Transverse colon (tissue), 4 donors: ENCODE results near the gene SSBP4. TPM values are rescaled to one million over a fixed set of nuclear protein-coding genes. Genes with fewer than 3 reads are reported as not detected.

Source experiments
- DNase-seq: peaks from one replicate; pipeline ENCODE4 v3.0.0-alpha.2; 2019
- H3K27ac ChIP-seq, 4 donors: fragments of 200-600 bp; sonication (generic); 2 replicates each; pipeline ENCODE4 v1.5.1; 2016 to 2018; ENCODE audit warnings: inconsistent platforms in 4 of 4
- H3K27me3 ChIP-seq: fragments of 200-600 bp; sonication (generic); 2 replicates; pipeline ENCODE4 v1.5.1; 2017; ENCODE audit warnings: inconsistent platforms
- H3K36me3 ChIP-seq, 4 donors: fragments of 200-600 bp; sonication (generic); 2 replicates each; pipeline ENCODE4 v1.5.1; 2017 to 2019; ENCODE audit warnings: inconsistent platforms in 4 of 4
- H3K4me1 ChIP-seq, 4 donors: fragments of 200-600 bp; sonication (generic); 2 replicates each; pipeline ENCODE4 v1.5.1; 2017 to 2020; ENCODE audit warnings: inconsistent platforms in 4 of 4
- H3K4me3 ChIP-seq, 4 donors: fragments of 200-600 bp; sonication (generic); 1 replicate in 1 of 4; 2 replicates in 3 of 4; pipeline versions ENCODE4 v1.5.1 to v1.6.1; 2017 to 2019; ENCODE audit warnings: inconsistent platforms in 4 of 4
- H3K9me3 ChIP-seq, 2 donors: fragments of 200-600 bp; sonication (generic); 2 replicates each; pipeline ENCODE4 v1.5.1; 2017 to 2019; ENCODE audit warnings: inconsistent platforms in 2 of 2
- EP300 ChIP-seq: sonication (generic); formaldehyde crosslinking; IDR thresholded peaks from one replicate; pipeline ENCODE4 v1.6.1; 2017; ENCODE audit warnings: antibody characterized with exemption, low read depth
- POLR2A ChIP-seq: fragments of 450-650 bp; IDR thresholded peaks from one replicate; pipeline ENCODE4 v1.6.1; 2016; ENCODE audit warnings: antibody characterized with exemption, mild to moderate bottlenecking, moderate library complexity
- POLR2AphosphoS5 ChIP-seq, 3 donors: sonication (generic); formaldehyde crosslinking; IDR thresholded peaks; one replicate each; pipeline ENCODE4 v1.6.1; 2016; ENCODE audit warnings: antibody characterized with exemption in 3 of 3
- WGBS, 2 donors: methylation state at CpG; one replicate each; pipeline ENCODE4 v1.1.5; 2018; ENCODE audit warnings: low coverage in 1 of 2; 5-methylcytosine and 5-hydroxymethylcytosine counted together
- in situ Hi-C, 4 donors: fragments of 200-750 bp; cut with MboI; loops; one replicate each; pipeline versions ENCODE4 v1.15.0 to v1.15.1; 2017; ENCODE audit warnings: low sequenced_read_pairs in 3 of 4, low pct_ligation_motif_present in 1 of 4, low pct_unique_long_range_greater_than_20kb in 1 of 4
- intact Hi-C: fragments of 100-400 bp; cut with DNase I; formaldehyde crosslinking; loops from one replicate; pipeline ENCODE4 v1.15.1; 2023; ENCODE audit warnings: low total_unique reads
- total RNA-seq, 4 donors: library from RNA; depleted of rRNA; stranded (reverse); fragments of >200 nt; gene quantifications; one replicate each; pipeline ENCODE4 v1.1.0, GENCODE V29; 2016
- TF ChIP-seq, protein P1 (sequence below), 5 experiments: fragments of 200-600 bp in 3 of 5; fragments of 450-650 bp in 2 of 5; sonication (generic) in 3 of 5; IDR thresholded peaks; 1 replicate in 2 of 5; 2 replicates in 3 of 5; pipeline ENCODE4 v1.5.1; 2016 to 2017; ENCODE audit warnings: antibody characterized with exemption in 5 of 5, inconsistent platforms in 3 of 5, mild to moderate bottlenecking in 2 of 5, moderate library complexity in 1 of 5

The SSBP4 gene
- total RNA-seq, 4 donors from 2014 or later = 9.4 to 40.4 (median 32.2) TPM

GRCh38 chr19:18449552-18449951 is 30.4 kb downstream of the SSBP4 start:
- H3K4me3 ChIP-seq = no peak overlapping the region
- H3K9me3 ChIP-seq = no peaks in the 10 kb centered on the region
- peaks cover 5 to 14% (median 10%) of the 10 kb centered on the region in 4 donors for H3K4me1 ChIP-seq
- no peak for TF ChIP-seq POLR2AphosphoS5 (IDR thresholded peaks at IDR 0.05)
- TF ChIP-seq EP300 = no peak
- TF ChIP-seq, protein P1, sequence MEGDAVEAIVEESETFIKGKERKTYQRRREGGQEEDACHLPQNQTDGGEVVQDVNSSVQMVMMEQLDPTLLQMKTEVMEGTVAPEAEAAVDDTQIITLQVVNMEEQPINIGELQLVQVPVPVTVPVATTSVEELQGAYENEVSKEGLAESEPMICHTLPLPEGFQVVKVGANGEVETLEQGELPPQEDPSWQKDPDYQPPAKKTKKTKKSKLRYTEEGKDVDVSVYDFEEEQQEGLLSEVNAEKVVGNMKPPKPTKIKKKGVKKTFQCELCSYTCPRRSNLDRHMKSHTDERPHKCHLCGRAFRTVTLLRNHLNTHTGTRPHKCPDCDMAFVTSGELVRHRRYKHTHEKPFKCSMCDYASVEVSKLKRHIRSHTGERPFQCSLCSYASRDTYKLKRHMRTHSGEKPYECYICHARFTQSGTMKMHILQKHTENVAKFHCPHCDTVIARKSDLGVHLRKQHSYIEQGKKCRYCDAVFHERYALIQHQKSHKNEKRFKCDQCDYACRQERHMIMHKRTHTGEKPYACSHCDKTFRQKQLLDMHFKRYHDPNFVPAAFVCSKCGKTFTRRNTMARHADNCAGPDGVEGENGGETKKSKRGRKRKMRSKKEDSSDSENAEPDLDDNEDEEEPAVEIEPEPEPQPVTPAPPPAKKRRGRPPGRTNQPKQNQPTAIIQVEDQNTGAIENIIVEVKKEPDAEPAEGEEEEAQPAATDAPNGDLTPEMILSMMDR (IDR thresholded peaks at IDR 0.05) = no peak
- TF ChIP-seq POLR2A = no peak
- H3K36me3 ChIP-seq = peaks cover 0 to 44% (median 13%) of the 10 kb centered on the region in 4 donors
- intact Hi-C loops = loop anchor here (5.0 to 10.0 kb wide), 3 partner anchors 118 to 873 kb away; partner anchors contain the start of genes MAU2 and SUGP1
- DNase-seq = no peak
- no peaks in the 10 kb centered on the region for H3K27me3 ChIP-seq
- H3K27ac ChIP-seq = no peak overlapping the region
- 98% methylated on average over 14 of the region's 14 CpGs; no CpG with 5 or more reads in 1 of the 2 donors for WGBS, 2 donors
- in situ Hi-C loops = loop anchor here in 1 of 4 donors (10.0 kb wide), 1 partner anchor 405 kb away; no protein-coding TSS in a partner anchor

GRCh38 chr19:18450021-18450930 is 31.1 kb downstream of the SSBP4 start:
- H3K4me3 ChIP-seq = no peak overlapping the region
- peaks cover 0 to 38% (median 10%) of the 10 kb centered on the region in 4 donors for H3K36me3 ChIP-seq
- WGBS, 2 donors = 81% methylated on average over 33 of the region's 33 CpGs; no CpG with 5 or more reads in 1 of the 2 donors
- in situ Hi-C loops = loop anchor here (25.0 kb wide), 3 partner anchors 137 to 412 kb away; partner anchors contain the start of genes REX1BD (in 2 of the 4) and UPF1 (in 2 of the 4)
- peaks cover 5 to 11% (median 8%) of the 10 kb centered on the region in 4 donors for H3K4me1 ChIP-seq
- intact Hi-C loops = no loop called here
- no peak for DNase-seq
- no peak overlapping the region for H3K27ac ChIP-seq
- TF ChIP-seq POLR2AphosphoS5 (IDR thresholded peaks at IDR 0.05) (no peak), EP300 (no peak), POLR2A (no peak)
- TF ChIP-seq, protein P1 (IDR thresholded peaks at IDR 0.05) = no peak
- H3K9me3 ChIP-seq = no peaks in the 10 kb centered on the region
- H3K27me3 ChIP-seq = no peaks in the 10 kb centered on the region

- 47% methylated on average over 25 of the region's 26 CpGs; no CpG with 5 or more reads in 1 of the 2 donors for WGBS, 2 donors
- DNase-seq = peak; percentile 90
- Histone ChIP-seq H3K27ac (no peak overlapping the region), H3K9me3 (no peaks in the 10 kb centered on the region), H3K4me3 (no peak overlapping the region), H3K27me3 (no peaks in the 10 kb centered on the region), H3K4me1 (peaks cover 0 to 6% (median 5%) of the 10 kb centered on the region in 4 donors), H3K36me3 (peaks cover 0 to 29% (median 8%) of the 10 kb centered on the region in 4 donors)
- intact Hi-C loops (no loop called here), in situ Hi-C loops (loop anchor here (25.0 kb wide), 3 partner anchors 136 to 411 kb away; partner anchors contain the start of genes REX1BD (in 2 of the 4) and UPF1 (in 2 of the 4))
- TF ChIP-seq, protein P1 (IDR thresholded peaks at IDR 0.05) = peak; percentile 94 to 99 (median 98)
- TF ChIP-seq POLR2A (no peak), POLR2AphosphoS5 (IDR thresholded peaks at IDR 0.05) (peak in 2 of 3 donors; percentile 43 to 51), EP300 (no peak)
These were observed 32.0 kb downstream of the SSBP4 start for GRCh38 chr19:18450931-18451836.
